Activated CD4-positive, alpha-beta T cell treated with anti-CD3 and anti-CD28 coated beads, Interleukin-2, Interleukin-6, amounts not matched to agents 100 ng/mL and 50 ng/mL, durations not matched to agents 16 hours and 8 hours (primary cell): ENCODE data around the gene PCAT6.
"Not testable (repeated sequence)": the region's sequence is repeated elsewhere in the genome, so short reads cannot be mapped to it uniquely, and the experiment has no call there.

Source experiments
- DNase-seq: peaks from one replicate; pipeline ENCODE4 v3.0.0-alpha.2; 2020

PCAT6 gene

DNA sequence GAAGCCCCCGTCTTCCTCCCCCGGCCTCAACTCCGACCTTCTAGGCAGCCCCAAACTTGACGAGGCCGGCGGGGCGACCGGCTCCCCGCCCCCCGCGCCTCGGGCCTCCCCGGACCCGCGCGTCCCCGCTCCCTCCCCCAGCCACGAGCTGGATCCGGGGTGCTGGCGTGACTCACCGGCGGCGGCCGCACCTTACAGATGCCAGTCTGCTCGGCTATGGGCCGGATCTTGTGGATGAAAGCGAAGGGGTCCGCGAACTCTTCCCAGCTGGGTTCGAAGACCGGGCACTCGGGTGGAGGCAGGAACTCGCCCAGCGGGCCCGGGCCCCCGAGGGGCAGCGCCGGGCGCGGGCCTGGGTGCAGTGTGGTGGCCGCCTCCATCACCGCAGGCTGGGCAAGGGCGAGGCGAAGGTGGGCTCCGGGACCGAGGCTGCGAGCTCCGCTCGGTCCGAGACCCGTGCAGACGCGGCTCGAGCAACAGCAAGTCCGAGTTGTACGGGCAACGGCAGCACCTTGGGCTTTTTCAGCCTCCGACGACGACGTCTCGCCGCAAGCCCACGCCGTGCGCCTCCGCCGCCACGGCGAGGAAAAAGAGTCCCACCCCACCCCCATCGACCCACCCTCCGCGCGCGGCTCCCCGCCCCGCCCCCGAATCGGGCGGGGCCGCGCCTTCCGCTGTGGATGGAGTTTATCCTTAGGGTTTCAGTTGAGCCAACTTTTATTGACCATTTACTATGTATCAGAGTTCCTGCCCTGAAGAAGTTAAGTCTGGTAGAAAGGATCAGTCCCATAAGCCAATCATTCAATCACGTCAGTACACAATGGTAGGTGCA is 2.6 kb upstream of the PCAT6 start, which contains the start of gene KDM5B:
Gene KDM5B (minus strand): TSS at position 496 of the 832 bp plus-strand sequence. CDS start 116 bp downstream, at position 380.
- peak; percentile 68 for DNase-seq

DNA sequence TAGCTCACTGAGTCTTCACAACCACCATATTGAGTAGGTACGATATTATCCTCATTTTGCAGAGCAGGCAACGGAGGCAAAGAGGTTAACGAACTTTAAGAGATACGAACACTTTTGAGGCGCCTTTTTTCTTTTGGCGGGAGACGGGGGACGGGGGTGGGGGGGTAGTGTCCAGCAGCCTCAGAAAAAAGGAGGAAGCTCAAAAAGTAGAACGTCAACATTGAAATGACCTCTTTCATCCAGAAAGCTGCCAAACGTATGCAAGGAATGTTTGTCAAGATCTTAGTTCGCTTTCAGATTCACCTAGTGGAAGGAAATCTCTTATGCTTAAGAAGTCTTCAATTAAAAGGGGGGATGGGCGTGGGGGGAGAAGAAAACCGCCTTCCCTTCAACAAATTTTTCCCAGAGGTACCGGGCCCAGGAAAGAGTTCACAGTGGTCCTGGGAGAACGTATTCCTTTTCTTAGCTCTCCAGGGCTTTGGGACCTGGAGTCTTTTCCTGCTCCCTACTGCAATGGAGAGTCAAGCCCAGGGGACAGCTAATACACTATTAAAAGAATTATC is 1.1 kb upstream of the PCAT6 start:
- no peak for DNase-seq

DNA sequence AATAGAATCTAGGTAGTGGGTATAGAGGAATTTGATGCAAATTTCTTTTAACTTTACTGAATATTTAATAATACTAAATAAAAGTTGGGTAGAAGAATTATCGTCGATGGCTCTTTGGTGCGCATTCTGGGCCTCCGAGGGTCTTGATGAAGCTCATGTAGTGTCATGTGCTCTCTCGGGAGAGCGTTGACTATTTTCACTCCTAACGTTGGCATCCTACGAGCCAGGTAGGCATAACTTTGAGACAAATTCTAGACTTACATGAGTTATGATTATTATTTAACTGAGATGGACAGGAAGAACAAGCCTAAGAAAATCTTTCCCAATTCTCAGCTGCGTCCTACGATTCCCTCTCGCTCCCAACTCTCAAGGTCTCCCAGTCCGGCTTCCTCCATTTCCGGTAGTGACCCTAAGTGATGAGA is 550 bp upstream of the PCAT6 start:
- no peak for DNase-seq

DNA sequence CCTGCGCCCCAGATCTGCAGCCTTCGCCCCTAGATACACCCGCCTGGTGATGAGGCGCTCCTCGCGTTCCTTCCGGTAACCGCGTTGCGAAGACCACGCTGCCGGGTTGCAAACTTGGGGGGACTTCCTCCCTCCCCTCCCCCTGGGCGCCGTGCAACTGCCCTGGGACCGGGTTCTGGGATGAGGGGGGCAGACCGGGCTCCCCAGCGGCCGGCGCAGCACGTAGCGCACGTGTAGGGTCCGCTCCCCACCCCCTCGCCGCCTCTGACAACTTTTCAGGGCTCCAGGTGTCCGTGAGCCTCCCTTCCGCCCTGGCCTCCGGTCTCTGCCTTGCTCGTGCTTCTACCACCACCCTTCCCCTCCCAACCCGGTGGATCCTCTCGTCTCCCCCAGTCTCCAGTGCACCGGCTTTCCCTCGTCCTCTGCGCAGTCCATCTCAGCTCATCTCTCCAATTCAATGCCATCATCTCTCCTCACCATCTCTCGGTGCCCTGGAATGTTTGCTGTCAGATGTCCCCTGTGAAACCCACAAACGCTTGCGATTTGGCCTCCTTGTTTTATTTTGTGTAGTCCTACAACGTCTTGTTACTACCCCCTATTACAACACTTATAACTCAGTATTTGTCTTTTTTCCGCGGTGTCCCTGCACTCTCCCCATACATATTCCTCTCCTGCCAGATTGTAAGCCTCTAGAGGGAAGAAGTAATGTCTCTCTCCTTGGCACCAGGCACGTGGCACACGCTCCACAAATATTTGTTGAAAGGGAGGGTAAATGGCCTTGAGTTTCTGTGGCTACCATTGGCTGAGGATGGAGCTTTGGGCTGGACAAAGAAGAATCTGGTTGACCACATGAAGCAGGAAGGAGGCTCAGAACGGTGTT is 782 bp downstream of the PCAT6 start:
- peak; percentile 26 for DNase-seq

DNA sequence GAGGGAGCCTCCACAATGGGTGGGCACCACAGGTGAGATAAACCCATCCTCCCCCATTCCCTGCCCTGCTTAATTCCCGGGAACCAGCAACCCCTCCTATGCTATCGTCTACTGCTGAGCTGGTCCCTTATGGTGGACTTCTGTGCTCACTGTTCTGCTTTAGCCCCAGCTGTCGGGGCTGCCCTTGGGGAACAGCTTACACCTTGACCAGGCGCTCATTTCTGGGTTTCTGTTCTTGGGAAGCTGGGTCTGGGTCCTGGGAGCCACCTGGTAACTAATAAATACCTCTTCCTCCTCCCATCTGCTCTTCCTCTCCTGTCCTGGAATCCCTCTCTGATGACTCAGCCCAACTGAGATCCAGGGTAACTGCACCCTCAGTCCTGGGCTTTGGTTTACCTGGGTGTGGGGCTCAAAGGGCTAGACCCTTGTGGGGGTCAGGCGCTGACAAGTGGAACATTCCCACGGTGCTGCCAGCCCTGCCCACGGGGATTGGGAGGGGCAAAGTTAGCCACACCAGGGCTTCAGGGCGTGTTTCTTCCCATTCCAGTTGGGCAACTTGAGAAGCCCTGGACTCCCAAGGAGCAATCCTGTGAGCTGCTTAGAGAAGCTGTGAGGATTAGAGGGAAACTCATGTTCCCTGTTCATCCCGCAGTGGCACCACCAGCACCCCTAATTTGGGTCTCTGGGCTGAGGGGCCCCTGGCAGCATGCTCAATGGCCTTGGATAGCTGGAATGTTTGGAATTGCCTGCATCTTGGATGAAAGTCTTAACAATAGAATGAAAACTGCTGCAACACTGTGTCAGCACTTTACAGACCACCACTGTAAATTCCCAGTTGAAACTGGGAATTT is 1.6 kb downstream of the PCAT6 start:
- no peak for DNase-seq

DNA sequence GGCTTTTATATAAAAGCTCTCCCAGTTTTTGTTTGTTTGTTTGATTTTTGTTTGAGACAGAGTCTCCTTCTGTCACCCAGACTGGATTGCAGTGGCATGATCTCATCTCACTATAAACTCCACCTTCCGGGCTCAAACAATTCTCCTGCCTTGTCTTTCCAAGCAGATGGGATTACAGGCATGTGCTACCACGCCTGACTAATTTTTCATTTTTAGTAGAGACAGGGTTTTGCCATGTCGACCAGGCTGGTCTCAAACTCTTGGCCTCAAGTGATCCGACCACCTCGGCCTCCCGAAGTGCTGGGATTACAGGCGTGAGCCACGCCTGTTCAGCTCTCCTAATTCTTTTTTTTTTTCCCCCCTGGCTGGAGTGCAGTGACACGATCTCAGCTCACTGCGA is 4.4 kb downstream of the PCAT6 start:
- DNase-seq: no peak

DNA sequence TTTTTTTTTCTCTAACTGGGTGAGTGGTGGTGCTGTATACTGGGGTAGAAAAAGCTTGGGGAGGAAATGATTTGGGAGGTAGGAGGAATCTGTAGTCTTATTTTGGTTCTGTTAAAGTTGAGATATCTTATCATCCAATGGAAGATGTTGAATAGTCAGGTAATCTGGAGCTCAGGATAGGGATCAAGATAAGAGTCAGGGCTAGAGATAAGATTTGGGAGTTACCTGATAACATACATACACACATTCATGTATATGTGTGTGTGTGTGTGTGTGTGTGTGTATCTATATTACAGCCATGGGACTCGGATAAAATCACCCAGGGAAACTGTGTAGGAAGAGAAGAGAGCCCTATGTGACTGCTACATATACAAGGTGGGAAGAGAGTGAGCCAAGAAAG is 8.1 kb downstream of the PCAT6 start:
- DNase-seq: no peak

DNA sequence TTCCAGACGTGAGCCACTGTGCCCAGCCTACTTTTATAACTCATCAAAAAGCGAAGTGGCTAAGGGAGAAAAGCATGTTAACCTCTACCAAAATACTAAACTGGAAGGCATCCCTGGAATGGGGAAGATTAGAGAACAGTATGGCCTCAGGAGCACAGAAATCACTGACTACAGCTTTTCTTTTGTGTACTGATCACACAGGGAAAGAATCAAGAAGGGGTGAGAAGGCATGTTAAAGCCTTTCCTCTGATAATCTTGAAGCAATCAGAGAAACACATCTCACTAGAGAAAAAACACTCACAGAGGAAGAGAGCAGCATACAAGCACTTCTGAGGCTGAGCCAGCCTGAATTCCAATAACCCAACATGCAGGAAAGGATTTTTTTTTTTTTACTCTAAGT is 10.7 kb downstream of the PCAT6 start:
- DNase-seq: no peak

DNA sequence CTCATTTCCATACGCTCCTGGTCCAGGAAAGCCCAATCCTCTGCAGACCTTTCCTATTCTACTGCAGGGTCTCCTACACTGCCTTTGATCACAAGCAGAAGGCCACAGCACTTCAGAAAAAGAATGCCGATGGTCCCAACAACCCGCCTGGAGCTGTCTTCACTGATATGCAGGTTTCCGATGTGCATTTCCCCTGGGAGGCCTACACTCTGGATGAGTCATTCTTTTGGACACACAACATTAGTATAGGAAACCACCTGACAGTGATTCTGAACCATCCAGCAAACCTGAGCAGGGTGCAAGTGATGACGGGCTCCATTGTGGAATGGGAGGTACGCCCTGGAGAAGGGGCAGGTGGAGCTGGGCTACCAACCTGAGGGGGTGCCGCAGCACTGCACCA is 15.0 kb downstream of the PCAT6 start:
- DNase-seq: no peak

DNA sequence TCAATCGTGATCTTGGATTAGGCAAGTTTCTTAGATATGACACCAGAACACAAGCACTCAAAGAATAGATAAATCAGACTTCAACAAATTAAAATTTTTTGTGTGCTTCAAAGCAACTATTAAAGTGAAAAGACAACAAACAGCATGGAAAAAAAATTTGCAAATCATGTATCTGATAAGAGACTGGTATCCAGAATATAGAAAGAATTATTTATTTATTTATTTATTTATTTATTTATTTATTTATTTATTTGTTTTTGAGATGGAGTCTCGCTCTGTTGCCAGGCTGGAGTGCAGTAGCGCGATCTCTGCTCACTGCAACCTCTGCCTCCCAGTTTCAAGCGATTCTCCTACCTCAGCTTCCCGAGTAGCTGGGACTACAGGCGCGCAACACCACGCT is 18.5 kb downstream of the PCAT6 start:
- DNase-seq: not testable (repeated sequence)

DNA sequence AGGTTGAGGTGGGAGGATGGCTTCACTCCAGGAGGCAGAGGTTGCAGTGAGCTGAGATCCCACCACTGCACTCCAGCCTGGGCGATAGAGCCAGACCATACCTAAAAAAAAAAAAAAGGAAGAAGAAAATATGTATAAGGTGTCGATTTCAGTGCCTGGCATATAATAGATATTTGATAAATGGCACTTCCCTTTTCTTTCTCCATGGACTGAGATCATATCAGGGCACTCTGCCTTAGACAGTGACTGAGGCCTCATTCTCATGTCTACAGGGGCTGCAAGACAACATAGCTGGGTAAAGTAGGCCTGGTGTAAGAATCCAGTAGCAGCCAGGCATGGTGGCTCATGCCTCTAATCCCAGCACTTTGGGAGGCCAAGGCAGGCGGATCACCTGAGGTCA is 21.2 kb downstream of the PCAT6 start:
- DNase-seq: no peak

DNA sequence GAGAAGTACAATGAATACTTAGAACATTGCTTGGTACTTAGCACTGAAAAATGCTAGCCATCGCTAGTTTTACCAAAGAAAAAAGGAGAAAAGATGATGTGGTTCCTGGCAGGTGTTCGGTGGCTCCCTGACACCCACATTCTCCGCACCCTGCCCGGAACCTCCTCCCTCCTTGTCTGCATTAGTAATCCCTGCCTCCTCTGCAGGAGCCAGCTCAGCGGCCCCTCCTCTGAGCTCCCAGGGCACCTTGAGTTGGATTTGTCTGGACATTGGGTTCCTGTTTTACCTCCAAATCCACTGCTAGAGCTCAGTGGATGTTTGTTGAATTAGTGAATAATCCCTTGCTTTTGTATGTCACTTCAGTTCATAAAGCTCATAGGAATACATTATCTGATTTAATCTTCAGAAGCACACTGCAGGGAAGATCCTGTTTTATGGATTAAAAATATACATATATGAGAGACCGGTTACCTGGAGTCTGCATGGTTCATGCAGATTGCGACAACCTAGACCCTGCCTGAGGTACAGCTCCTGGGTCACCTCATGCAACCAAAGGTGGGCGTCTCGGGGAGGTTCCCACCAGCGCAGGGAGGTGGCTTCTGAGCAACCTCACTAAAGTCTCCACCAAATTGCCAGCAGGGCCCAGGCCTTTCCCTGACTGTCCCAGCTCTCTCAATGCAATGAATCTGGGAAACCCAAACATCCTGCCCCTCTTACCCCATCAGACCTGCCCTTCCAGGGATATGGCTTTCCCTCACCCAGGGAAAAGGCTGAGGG is 24.2 kb downstream of the PCAT6 start:
- DNase-seq: peak; percentile 36

DNA sequence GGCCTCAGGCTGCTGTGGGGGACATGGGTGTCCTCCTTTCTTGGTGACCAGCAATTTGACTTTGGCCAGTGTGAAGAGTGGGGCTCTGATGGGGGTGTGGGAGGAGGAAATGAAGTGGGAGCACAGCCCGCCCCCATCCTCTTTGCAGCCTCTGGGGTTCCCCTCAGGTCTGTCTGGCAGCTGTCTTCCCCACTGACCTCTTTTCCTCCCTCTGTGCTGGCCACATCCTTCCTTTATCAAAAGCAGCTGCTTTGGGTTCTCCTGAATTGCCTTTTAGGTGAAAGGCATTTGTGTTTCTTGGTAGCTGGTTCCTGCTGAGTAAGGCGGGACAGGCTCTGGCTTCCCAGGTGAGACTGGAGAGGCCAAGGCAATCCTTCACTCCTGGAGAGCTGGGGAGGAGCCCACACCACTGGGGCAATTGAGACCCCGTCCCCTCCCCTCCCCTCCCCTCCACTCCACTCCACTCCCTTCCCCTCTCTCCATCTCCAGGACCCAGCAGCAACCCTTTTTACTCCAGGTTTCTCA is 24.9 kb downstream of the PCAT6 start:
- DNase-seq: peak; percentile 58

DNA sequence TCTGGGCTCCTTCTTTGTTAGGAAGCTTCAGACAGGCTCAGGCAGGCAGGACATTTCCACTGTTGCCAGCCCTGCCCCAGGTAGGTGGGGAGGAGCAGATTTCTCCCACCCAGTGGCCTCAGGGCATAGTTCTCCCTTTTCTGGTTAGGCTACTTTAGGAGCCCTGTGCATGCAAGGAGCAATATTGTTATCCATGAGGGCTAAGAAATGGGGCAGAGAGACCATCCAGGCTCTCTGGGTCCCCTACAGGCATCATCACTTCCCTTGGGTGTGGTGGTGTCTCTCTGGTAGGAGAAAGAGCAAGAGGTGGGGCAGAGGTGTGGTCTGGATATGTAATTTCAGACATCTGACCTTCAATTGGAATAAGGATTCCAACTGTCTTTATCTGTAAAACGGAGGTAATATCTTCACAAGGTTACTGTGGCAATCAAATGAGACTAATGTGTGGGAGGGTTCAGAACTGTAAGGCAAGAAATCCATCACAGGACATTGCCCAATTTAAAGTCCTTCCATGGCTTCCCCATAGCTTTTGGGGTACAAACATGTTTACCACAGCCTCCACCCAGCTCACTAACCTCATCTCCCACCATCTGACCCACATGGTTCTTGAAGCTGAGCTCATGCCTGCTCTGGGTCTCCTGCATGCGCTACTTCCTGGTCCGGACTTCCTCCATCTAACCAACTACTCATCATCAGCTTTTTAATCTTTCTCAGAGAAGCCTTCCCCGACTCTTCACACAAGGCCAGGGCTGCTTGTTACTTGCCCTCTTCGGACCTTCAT is 26.1 kb downstream of the PCAT6 start:
- peak; percentile 30 for DNase-seq

DNA sequence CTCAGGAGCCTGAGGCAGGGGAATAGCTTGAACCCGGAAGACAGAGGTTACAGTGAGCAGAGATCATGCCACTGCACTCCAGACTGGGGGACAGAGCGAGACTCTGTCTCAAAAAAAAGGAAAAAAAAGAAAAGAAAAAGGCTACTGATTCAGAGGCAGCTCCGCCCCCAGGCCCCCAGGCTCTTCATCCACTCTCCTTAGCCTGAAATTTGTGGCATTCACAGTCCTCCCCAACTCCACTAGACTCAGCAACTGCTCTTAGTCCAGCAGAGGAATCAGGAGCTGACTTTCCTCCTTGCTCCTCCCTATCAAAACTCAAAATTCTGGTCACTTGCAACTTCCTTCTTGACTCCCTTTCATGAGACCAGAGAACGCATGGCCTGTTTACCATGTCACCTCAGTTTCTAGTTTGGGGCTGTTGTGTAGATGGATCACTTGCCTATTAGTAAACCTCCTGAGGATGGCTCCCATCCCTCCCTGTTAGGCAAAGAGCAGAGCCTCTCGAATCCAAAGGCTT is 27.1 kb downstream of the PCAT6 start:
- no peak for DNase-seq

DNA sequence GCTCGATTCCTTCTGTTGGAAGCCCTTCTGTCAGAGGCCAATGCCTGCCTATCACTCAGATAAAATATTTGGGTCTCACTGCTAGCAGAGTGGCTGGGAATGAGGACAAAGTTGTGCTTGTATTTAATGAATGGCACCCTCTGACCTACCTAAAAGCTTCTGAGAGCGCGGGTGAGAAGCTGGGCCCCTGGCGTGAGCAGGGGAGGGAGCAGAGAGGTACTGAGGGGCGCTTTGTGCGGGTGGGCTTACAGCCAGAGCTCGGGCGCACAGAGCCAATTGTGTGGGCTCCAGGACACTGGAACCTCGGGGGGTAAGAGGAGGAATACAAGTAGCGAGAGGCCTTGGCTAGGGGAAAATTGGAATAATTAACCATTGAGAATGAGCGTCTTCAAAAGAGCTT is 32.3 kb downstream of the PCAT6 start:
- no peak for DNase-seq

DNA sequence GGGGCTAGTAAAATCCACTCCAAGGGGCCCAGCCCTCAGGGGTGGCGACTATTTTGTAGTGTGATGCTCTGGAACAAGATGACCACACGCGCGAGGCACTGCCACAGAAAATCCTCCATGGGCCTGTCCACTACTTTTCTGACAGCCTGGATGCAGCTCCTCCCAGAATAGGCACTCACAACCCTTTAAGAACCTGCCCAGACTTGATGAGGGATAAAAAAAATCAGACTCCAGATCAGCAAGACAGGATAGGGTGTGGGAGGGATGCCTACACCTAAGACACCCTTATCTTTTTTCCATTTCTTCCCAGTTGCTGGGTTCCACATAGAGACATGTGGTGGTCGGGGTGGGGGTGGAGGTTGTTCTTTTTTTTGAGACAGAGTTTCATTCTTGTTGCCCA is 33.5 kb downstream of the PCAT6 start:
- DNase-seq: no peak

DNA sequence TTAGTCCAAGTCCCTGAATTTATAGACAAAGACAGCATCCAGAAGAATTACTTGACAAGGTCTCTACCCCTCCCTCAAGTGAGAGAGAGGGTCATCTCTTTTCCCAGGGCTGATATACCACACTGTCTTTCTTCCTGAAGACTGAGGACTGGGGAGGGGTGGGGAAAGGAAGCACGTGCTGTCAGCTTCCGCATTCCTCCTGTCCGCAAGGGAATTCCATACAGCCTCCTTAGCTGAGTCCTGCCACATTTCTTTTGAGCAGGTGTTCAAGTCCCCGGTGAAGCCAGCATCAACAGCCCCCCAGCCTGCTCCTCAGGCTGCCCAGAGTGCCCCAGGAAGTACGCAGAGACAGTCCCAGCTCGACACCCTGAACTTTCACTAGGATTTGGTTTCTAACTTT is 34.2 kb downstream of the PCAT6 start:
- DNase-seq: no peak

DNA sequence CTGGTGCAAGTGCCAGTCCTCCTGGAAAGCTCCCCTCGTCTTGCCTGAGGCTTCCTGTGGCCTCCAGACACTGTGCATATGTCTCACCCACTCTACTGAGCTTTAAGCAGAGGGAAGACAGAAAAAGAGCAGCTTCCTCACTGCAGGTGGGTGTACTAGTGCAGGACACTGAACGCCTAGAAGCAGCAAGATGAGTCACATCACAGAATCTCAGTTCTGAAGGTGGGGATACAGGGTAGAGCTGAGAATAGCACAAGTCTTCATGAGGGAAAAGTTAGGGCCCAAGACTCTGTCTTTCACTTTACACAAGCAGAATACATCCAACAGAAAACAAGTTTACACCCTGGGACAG is 37.4 kb downstream of the PCAT6 start:
- no peak for DNase-seq

DNA sequence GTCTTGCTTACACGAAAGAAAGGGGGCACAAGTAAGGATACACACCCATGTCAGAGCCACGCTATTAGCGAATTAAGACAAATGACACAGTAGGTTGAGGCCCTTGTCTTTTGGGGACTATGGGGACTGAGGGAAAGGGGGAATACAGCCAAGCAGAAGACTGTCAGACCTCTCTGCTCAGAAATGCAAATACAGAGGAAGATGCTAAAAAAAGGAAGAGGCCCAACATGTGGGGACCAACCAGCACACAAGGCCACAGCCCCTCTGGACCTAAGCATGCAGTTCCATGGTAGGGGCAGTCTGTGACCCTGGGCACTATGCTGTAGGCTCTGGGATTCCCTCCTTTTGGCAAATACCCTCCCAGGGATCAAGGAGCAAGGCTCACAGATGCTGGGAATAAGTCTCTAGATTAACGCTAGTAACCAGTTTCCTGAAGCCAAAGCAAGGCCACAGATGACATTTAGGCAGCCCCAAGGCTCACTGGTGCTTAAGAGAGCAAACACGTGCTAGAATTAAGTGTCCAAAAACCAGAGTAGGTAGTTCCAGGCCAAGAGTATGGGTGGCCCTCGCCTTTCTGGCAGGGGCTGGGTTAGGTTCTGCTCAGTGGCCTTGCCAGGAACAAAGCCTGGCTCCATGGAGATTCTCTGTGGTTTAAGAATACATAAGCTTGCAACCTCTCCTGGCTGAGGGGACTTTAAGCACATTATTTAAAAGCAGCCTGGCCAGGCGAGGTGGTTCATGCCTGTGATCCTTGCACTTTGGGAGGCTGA is 40.0 kb downstream of the PCAT6 start:
- no peak for DNase-seq
